Sigmoid colon (tissue), 7 donors: ENCODE data around the gene REG1A. TPM values are rescaled to one million over a fixed set of nuclear protein-coding genes. Genes with fewer than 3 reads are reported as not detected.

Source experiments
- DNase-seq: peaks from one replicate; pipeline ENCODE4 v3.0.0-alpha.2; 2019
- H3K27ac ChIP-seq, 4 donors: fragments of 200-600 bp; sonication (generic); one replicate each; pipeline ENCODE4 v1.5.1; 2016 to 2019; ENCODE audit warnings: mild to moderate bottlenecking in 1 of 4
- H3K27me3 ChIP-seq, 3 donors: fragments of 200-600 bp; sonication (generic); one replicate each; pipeline ENCODE4 v1.5.1; 2019; ENCODE audit warnings: mild to moderate bottlenecking in 1 of 3
- H3K36me3 ChIP-seq, 4 donors: fragments of 200-600 bp; sonication (generic); one replicate each; pipeline ENCODE4 v1.5.1; 2016 to 2019
- H3K4me1 ChIP-seq, 4 donors: fragments of 200-600 bp; sonication (generic); one replicate each; pipeline ENCODE4 v1.5.1; 2017 to 2019
- H3K4me3 ChIP-seq, 4 donors: fragments of 200-600 bp; sonication (generic); one replicate each; pipeline ENCODE4 v1.5.1; 2017 to 2019; ENCODE audit warnings: mild to moderate bottlenecking in 2 of 4, moderate library complexity in 1 of 4
- H3K9me3 ChIP-seq, 4 donors: fragments of 200-600 bp in 3 of 4; sonication (generic) in 3 of 4; one replicate each; pipeline versions ENCODE4 v1.5.1 to v1.6.1; 2013 to 2019
- CTCF ChIP-seq, 4 experiments: fragments of 450-650 bp in 3 of 4; fragments of 200-600 bp in 1 of 4; IDR thresholded peaks; one replicate each; pipeline ENCODE4 v1.5.1; 2016 to 2019; ENCODE audit warnings: antibody characterized with exemption in 4 of 4, mild to moderate bottlenecking in 3 of 4, moderate library complexity in 2 of 4
- EP300 ChIP-seq, 4 donors: sonication (generic); formaldehyde crosslinking; IDR thresholded peaks; one replicate each; pipeline ENCODE4 v1.6.1; 2017; ENCODE audit warnings: antibody characterized with exemption in 4 of 4
- POLR2A ChIP-seq, 2 donors: fragments of 450-650 bp; IDR thresholded peaks; one replicate each; pipeline ENCODE4 v1.6.1; 2016; ENCODE audit warnings: antibody characterized with exemption in 2 of 2, mild to moderate bottlenecking in 2 of 2, moderate library complexity in 2 of 2
- POLR2AphosphoS5 ChIP-seq, 4 donors: sonication (generic); formaldehyde crosslinking; IDR thresholded peaks; one replicate each; pipeline ENCODE4 v1.6.1; 2017; ENCODE audit warnings: antibody characterized with exemption in 4 of 4
- WGBS, 2 donors: extraction: QIAGEN DNeasy Blood & Tissue Kit; methylation state at CpG; one replicate each; pipeline ENCODE4 v1.1.7; 2013; 5-methylcytosine and 5-hydroxymethylcytosine counted together
- intact Hi-C: fragments of 100-400 bp; cut with DNase I; formaldehyde crosslinking; loops from one replicate; pipeline ENCODE4 v1.15.1; 2023
- polyA plus RNA-seq, 3 donors: library from polyadenylated mRNA; stranded (reverse); fragments of 200-250 nt; gene quantifications; one replicate each; pipeline ENCODE4 v1.2.3, GENCODE V29; 2013
- total RNA-seq, 4 donors: library from RNA; depleted of rRNA; stranded (reverse); fragments of >200 nt; gene quantifications; one replicate each; pipeline ENCODE4 v1.1.0, GENCODE V29; 2016
- donor health status: healthy with polysubstance abuse.
- donor health status: Bipolar disorder and iron deficiency.
- donor health status: healthy.

REG1A gene
- total and polyA plus RNA-seq, 7 donors = 10.9 to 1,672 (median 44.4) TPM; not detected in 4

- no peak for DNase-seq
- Histone ChIP-seq H3K36me3 (no peaks in the 10 kb centered on the region), H3K27ac (no peak overlapping the region), H3K4me1 (no peaks in the 10 kb centered on the region), H3K27me3 (no peaks in the 10 kb centered on the region), H3K9me3 (peaks cover 0 to 4% (median 0%) of the 10 kb centered on the region in 4 donors), H3K4me3 (no peak overlapping the region)
- 90 to 95% methylated on average over 2 of the region's 2 CpGs for WGBS, 2 donors
- TF ChIP-seq CTCF (IDR thresholded peaks at IDR 0.05) (no peak), POLR2A (IDR thresholded peaks at IDR 0.05) (no peak), POLR2AphosphoS5 (IDR thresholded peaks at IDR 0.05) (no peak), EP300 (IDR thresholded peaks at IDR 0.05) (no peak)
- intact Hi-C loops = no loop called here
Measured at GRCh38 chr2:79155826-79156476, 35.7 kb downstream of the REG1A start.

GRCh38 chr2:79159030-79159429 lies 38.7 kb downstream of the REG1A start:
- DNase-seq = no peak
- Histone ChIP-seq H3K9me3 (peaks cover 0 to 4% (median 0%) of the 10 kb centered on the region in 4 donors), H3K27ac (no peak overlapping the region), H3K4me3 (no peak overlapping the region), H3K36me3 (no peaks in the 10 kb centered on the region), H3K27me3 (no peaks in the 10 kb centered on the region), H3K4me1 (no peaks in the 10 kb centered on the region)
- WGBS, 2 donors = 67 to 81% methylated on average over 2 of the region's 2 CpGs
- intact Hi-C loops = no loop called here
- TF ChIP-seq POLR2A (IDR thresholded peaks at IDR 0.05) (no peak), EP300 (IDR thresholded peaks at IDR 0.05) (no peak), POLR2AphosphoS5 (IDR thresholded peaks at IDR 0.05) (no peak), CTCF (IDR thresholded peaks at IDR 0.05) (no peak)

- Histone ChIP-seq H3K4me3 (no peak within 1 kb of the TSS), H3K27me3 (no peaks in the 10 kb centered on the region), H3K9me3 (peaks cover 0 to 4% (median 0%) of the 10 kb centered on the region in 4 donors), H3K36me3 (no peaks in the 10 kb centered on the region), H3K27ac (no peak within 1 kb of the TSS), H3K4me1 (no peaks in the 10 kb centered on the region)
- no peak for DNase-seq
- intact Hi-C loops = no loop called here
- TF ChIP-seq POLR2A (IDR thresholded peaks at IDR 0.05) = no peak
- TF ChIP-seq CTCF (IDR thresholded peaks at IDR 0.05) = no peak
- TF ChIP-seq EP300 (IDR thresholded peaks at IDR 0.05) = no peak
- no peak for TF ChIP-seq POLR2AphosphoS5 (IDR thresholded peaks at IDR 0.05)
Measured at GRCh38 chr2:79159653-79160052, 39.4 kb downstream of the REG1A start, which contains the start of gene REG3A. REG3A (minus strand) TSS chr2:79159753; CDS start chr2:79159405, 348 bp downstream.

GRCh38 chr2:79162132-79162531 lies 41.8 kb downstream of the REG1A start:
- TF ChIP-seq EP300 (IDR thresholded peaks at IDR 0.05) (no peak), POLR2A (IDR thresholded peaks at IDR 0.05) (no peak), POLR2AphosphoS5 (IDR thresholded peaks at IDR 0.05) (no peak), CTCF (IDR thresholded peaks at IDR 0.05) (no peak)
- 19 to 60% methylated on average over 2 of the region's 2 CpGs for WGBS, 2 donors
- no peak for DNase-seq
- no peaks in the 10 kb centered on the region for H3K36me3 ChIP-seq
- H3K4me3 ChIP-seq = no peak overlapping the region
- H3K27ac ChIP-seq = no peak overlapping the region
- intact Hi-C loops = no loop called here
- H3K27me3 ChIP-seq = no peaks in the 10 kb centered on the region
- no peaks in the 10 kb centered on the region for H3K4me1 ChIP-seq
- no peaks in the 10 kb centered on the region for H3K9me3 ChIP-seq

- 95 to 99% methylated on average over 1 of the region's 1 CpG for WGBS, 2 donors
- intact Hi-C loops = no loop called here
- H3K27me3 ChIP-seq = no peaks in the 10 kb centered on the region
- H3K36me3 ChIP-seq = no peaks in the 10 kb centered on the region
- no peak overlapping the region for H3K4me3 ChIP-seq
- DNase-seq = no peak
- TF ChIP-seq EP300 (IDR thresholded peaks at IDR 0.05) (no peak), POLR2AphosphoS5 (IDR thresholded peaks at IDR 0.05) (no peak), POLR2A (IDR thresholded peaks at IDR 0.05) (no peak), CTCF (IDR thresholded peaks at IDR 0.05) (no peak)
- no peaks in the 10 kb centered on the region for H3K9me3 ChIP-seq
- no peaks in the 10 kb centered on the region for H3K4me1 ChIP-seq
- H3K27ac ChIP-seq = no peak overlapping the region
Measured at GRCh38 chr2:79162801-79163200, 42.5 kb downstream of the REG1A start.
